Type B pancreatic cell (in vitro differentiated cells): ENCODE measurements around the gene BICD1. TPM values are rescaled to one million over a fixed set of nuclear protein-coding genes. Genes with fewer than 3 reads are reported as not detected.

Source experiments
- DNase-seq: peaks from one replicate; pipeline ENCODE4 v3.0.0; 2021; ENCODE audit warnings: mixed read lengths; ENCODE audit not compliant: unreplicated experiment; ENCODE audit errors: extremely low spot score
- H3K27ac Mint-ChIP-seq: 2 replicates; pipeline ENCODE4 v1.8.0; 2021; ENCODE audit warnings: mild to moderate bottlenecking, mixed read lengths
- H3K27me3 Mint-ChIP-seq: 2 replicates; pipeline ENCODE4 v1.8.0; 2021; ENCODE audit warnings: mixed read lengths
- H3K36me3 Mint-ChIP-seq: 2 replicates; pipeline ENCODE4 v1.8.0; 2021; ENCODE audit warnings: mixed read lengths
- H3K4me1 Mint-ChIP-seq: one replicate; pipeline ENCODE4 v1.8.0; 2021; ENCODE audit warnings: mixed read lengths; ENCODE audit not compliant: unreplicated experiment
- H3K4me3 Mint-ChIP-seq: 2 replicates; pipeline ENCODE4 v1.8.0; 2021; ENCODE audit warnings: mild to moderate bottlenecking, mixed read lengths
- H3K9me3 Mint-ChIP-seq: 2 replicates; pipeline ENCODE4 v1.8.0; 2021; ENCODE audit warnings: mixed read lengths
- total RNA-seq: library from RNA; stranded (reverse); gene quantifications from 2 replicates; pipeline ENCODE4 v1.2.1, GENCODE V29; 2021; ENCODE audit warnings: low replicate concordance
- TF ChIP-seq, protein P1 (sequence below): fragments of 200-600 bp; sonication (generic); conservative IDR thresholded peaks from 2 replicates; pipeline ENCODE4 v1.5.0; 2021; ENCODE audit warnings: antibody characterized with exemption, mild to moderate bottlenecking

The BICD1 gene
- total RNA-seq, 1 donor from 2014 or later: 37.7 TPM

GRCh38 chr12:32302218-32303173 is 195.8 kb downstream of the BICD1 start:
- Mint-ChIP-seq H3K27ac (no peak overlapping the region), H3K4me1 (no peaks in the 10 kb centered on the region), H3K9me3 (no peaks in the 10 kb centered on the region), H3K27me3 (no peaks in the 10 kb centered on the region), H3K36me3 (peaks cover 22% of the 10 kb centered on the region), H3K4me3 (no peak overlapping the region)
- TF ChIP-seq, protein P1, sequence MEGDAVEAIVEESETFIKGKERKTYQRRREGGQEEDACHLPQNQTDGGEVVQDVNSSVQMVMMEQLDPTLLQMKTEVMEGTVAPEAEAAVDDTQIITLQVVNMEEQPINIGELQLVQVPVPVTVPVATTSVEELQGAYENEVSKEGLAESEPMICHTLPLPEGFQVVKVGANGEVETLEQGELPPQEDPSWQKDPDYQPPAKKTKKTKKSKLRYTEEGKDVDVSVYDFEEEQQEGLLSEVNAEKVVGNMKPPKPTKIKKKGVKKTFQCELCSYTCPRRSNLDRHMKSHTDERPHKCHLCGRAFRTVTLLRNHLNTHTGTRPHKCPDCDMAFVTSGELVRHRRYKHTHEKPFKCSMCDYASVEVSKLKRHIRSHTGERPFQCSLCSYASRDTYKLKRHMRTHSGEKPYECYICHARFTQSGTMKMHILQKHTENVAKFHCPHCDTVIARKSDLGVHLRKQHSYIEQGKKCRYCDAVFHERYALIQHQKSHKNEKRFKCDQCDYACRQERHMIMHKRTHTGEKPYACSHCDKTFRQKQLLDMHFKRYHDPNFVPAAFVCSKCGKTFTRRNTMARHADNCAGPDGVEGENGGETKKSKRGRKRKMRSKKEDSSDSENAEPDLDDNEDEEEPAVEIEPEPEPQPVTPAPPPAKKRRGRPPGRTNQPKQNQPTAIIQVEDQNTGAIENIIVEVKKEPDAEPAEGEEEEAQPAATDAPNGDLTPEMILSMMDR: peak; percentile 60
- DNase-seq: no peak

DNA sequence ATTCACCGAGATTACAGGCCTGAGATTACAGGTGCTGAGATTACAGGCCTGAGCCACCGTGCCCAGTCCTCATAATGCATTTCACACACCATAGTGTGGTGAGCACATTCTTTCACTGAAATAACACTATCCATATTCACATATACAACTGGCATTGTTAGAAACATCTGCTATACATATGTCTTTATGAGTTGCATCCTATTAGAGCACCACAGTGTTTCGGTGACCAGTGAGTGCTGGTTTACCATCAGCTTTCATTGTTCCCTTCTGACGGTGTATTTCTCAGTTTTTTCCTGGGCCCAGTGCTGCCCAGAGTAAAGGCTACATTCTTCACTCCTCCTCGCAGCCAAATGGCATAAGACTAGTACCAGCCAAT is 196.5 kb downstream of the BICD1 start:
- Mint-ChIP-seq H3K36me3 (peaks cover 26% of the 10 kb centered on the region), H3K4me1 (no peaks in the 10 kb centered on the region), H3K27me3 (no peaks in the 10 kb centered on the region), H3K9me3 (no peaks in the 10 kb centered on the region), H3K4me3 (no peak overlapping the region), H3K27ac (no peak overlapping the region)
- no peak for DNase-seq
- TF ChIP-seq, protein P1: no peak

DNA sequence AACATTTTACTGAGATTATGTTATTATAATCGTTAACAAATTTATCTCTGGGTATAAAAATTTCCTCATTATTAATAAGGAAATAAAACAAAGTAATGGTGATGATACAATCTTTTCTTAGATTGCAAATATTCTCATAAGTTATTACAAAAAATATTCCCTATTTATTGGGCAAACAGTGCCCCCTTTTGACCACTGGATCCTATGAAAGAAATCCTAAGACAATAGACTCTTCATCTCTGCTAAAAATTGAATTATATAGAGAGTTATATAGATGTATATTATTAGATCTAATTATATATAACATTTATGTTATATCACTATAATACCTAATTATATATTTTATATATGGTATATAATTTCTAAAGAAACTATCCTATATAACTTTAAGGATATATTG is 198.5 kb downstream of the BICD1 start:
- Mint-ChIP-seq H3K27me3 (no peaks in the 10 kb centered on the region), H3K9me3 (no peaks in the 10 kb centered on the region), H3K4me1 (peaks cover 4% of the 10 kb centered on the region), H3K36me3 (peaks cover 26% of the 10 kb centered on the region), H3K27ac (no peak overlapping the region), H3K4me3 (no peak overlapping the region)
- no peak for DNase-seq
- TF ChIP-seq, protein P1: no peak

DNA sequence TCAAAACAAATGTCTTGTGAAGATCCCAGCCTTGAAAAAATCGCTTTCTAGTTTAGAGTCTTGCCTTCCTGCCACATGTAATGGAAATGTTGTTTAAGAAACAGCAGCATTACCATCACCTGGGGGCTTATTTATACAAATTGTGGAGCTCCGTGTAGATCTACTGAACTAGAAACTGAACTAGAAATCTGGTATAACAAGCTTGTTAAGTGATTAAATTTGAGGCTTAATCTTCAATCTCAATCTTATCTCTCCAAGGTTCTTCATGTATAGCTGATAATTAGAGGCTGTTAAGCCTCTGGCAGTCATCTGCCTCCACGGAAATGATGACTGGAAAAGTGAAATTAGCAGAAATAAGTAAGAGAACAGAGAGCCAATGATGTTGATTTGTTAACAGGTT is 200.7 kb downstream of the BICD1 start:
- peak overlapping the region; percentile 37 for H3K27ac Mint-ChIP-seq
- H3K4me3 Mint-ChIP-seq: no peak overlapping the region
- TF ChIP-seq, protein P1: no peak
- no peaks in the 10 kb centered on the region for H3K27me3 Mint-ChIP-seq
- H3K4me1 Mint-ChIP-seq: peaks cover 17% of the 10 kb centered on the region
- no peaks in the 10 kb centered on the region for H3K9me3 Mint-ChIP-seq
- no peak for DNase-seq
- peaks cover 24% of the 10 kb centered on the region for H3K36me3 Mint-ChIP-seq

DNA sequence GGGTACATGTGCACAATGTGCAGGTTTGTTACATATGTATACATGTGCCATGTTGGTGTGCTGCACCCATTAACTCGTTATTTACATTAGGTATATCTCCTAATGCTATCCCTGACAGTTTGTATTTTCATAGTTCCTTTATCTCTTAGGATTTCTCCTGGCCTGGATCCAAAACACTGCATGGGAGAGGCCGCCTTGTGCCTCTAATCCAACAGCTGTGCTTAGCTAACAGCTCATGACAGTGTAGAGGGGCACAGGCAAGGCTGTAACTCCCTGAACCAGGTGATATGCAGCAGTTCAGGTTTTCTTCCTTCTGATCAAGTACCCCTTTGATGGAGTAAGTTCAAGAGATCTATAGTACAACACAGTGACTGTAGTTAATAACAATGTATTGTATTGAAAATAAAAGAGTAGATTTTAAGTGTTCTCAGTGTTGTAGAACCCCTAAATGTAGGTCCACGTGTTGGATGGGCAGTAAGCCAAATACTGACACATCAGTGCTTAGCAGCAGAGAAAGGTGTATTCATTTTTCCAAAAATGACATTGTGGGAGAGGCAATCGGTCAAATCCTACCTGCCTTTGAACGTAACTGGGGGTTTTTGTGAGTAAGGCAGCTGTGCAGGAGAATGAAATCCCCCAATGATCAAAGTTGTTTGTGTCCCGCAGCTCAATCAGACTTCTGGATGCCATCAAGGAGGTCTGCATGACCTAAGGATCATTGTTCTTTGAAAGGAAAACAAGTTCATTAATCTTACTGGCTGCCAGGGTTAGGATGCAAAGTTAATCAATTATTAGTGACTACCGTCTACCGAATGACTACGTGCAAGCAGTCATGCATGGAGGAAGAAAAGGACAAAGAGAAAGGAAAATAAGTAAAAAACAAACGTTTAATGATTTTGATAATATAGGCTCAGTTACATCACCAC is 203.4 kb downstream of the BICD1 start:
- Mint-ChIP-seq H3K27ac (peak overlapping the region; percentile 56), H3K36me3 (peaks cover 17% of the 10 kb centered on the region), H3K4me3 (peak overlapping the region; percentile 53), H3K9me3 (no peaks in the 10 kb centered on the region), H3K27me3 (no peaks in the 10 kb centered on the region), H3K4me1 (peaks cover 17% of the 10 kb centered on the region)
- DNase-seq: no peak
- TF ChIP-seq, protein P1: no peak
